Measurements from ENCODE around the gene FAM171A2.

DNA sequence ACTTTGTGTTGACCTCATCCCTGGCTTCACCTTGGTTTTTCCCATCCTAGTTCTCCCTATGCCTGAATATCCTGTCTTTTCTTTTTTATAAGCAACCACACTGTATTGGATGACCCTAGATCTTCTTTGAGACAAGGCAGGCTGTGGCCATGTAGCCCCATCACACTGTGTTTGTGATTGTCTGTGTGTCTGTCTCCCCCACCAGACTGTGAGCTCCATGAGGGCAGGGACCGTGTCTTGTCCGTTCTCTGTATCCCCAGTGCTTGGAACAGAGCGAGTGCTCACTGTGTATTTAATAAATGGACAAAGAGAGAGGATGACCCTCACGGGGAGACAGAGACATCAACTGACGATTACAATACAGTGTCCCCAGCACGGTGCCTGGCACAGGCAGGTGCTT is 46.1 kb downstream of the FAM171A2 start:
- TF ChIP-seq CTCF (IDR thresholded peaks at IDR 0.05), result no peak
- TF ChIP-seq EZH2 (IDR thresholded peaks at IDR 0.05; ENCODE audit: borderline replicate concordance, insufficient read depth, low read depth, low read length, poor library complexity, severe bottlenecking), result no peak
